Stimulated activated CD4-positive, alpha-beta T cell treated with anti-CD3 and anti-CD28 coated beads, Interleukin-1b, Interleukin-23, amount 100 ng/mL, for 24 hours (primary cell): ENCODE results near the gene SLC38A4.
"Not testable (repeated sequence)": the region's sequence is repeated elsewhere in the genome, so short reads cannot be mapped to it uniquely, and the experiment has no call there.

Experiments used
- DNase-seq, 4 experiments: peaks; one replicate each; pipeline ENCODE4 v3.0.0-alpha.2; 2020; ENCODE audit warnings: low read depth in 4 of 4, low spot score in 1 of 4

The SLC38A4 gene, protein sequence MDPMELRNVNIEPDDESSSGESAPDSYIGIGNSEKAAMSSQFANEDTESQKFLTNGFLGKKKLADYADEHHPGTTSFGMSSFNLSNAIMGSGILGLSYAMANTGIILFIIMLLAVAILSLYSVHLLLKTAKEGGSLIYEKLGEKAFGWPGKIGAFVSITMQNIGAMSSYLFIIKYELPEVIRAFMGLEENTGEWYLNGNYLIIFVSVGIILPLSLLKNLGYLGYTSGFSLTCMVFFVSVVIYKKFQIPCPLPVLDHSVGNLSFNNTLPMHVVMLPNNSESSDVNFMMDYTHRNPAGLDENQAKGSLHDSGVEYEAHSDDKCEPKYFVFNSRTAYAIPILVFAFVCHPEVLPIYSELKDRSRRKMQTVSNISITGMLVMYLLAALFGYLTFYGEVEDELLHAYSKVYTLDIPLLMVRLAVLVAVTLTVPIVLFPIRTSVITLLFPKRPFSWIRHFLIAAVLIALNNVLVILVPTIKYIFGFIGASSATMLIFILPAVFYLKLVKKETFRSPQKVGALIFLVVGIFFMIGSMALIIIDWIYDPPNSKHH

DNA sequence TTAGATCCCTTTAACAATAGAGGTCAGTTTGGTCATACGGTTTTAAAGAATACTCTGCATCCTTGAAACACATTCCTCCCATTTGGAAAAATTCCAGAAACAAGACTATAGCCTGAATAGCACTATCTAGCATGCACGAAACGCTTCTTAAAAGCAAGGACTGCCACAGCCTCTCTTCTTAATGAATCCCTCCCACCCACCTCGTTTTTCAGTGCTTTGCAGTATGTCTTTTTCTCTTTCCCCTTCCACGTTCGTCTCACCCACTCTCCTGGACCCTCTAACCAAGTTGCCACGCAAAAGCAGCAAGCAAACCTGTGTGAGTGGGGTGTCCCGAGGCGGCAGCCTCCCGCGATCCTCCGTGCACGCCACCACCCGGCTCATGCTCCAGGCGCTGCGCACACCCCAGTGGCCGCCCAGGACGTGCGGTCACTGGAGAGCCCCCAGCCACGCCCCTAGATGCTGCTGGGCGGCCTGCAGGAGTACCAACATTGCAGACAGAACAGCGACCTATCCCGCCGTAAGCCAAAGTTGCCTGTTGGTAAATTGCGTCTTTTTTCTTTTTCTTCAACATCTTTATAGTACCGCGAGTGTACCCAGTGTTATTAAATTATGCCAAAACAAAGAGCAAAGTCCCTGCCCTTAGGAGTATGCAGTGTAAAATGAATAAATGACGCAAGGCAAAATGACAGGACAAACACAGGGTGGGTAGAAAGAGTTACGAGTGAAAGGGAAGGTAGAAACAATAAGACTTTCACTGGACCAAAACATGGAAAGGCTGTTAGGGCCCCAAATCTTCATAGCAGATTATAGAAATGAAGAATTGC, at the start of gene SLC38A4:
Gene SLC38A4 (minus strand): TSS at position 407 of the 824 bp plus-strand sequence. CDS start 32,926 bp downstream, outside the sequence.
- no peak for DNase-seq

GRCh38 chr12:46875095-46875494, 49.3 kb upstream of the SLC38A4 start:
- no peak for DNase-seq

GRCh38 chr12:46874642-46875041, 48.8 kb upstream of the SLC38A4 start:
- DNase-seq = no peak

- no peak for DNase-seq
Observed at GRCh38 chr12:46872135-46872534, 46.3 kb upstream of the SLC38A4 start.

GRCh38 chr12:46865311-46865710, 39.5 kb upstream of the SLC38A4 start:
- DNase-seq = no peak

DNA sequence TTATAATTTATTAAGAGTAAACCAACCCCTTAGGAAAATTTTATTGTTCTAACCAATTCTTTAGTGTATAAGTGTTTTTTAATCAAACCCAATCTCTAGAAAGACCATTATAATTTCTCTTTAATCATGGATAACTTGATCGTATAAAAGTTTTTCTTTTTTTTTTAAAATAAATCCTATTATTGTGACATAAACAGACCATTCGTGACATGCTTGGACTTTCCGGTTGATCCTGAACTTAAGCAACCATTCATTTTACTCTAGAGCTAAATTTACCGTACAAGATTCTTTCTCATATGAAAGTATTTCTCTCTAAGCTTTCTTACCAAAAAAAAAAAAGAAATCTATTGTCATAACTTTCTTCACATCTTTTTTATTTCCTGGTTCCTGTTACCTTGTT, 32.6 kb upstream of the SLC38A4 start:
- no peak for DNase-seq

- DNase-seq = no peak
Observed at GRCh38 chr12:46857486-46857885, 31.7 kb upstream of the SLC38A4 start.

DNA sequence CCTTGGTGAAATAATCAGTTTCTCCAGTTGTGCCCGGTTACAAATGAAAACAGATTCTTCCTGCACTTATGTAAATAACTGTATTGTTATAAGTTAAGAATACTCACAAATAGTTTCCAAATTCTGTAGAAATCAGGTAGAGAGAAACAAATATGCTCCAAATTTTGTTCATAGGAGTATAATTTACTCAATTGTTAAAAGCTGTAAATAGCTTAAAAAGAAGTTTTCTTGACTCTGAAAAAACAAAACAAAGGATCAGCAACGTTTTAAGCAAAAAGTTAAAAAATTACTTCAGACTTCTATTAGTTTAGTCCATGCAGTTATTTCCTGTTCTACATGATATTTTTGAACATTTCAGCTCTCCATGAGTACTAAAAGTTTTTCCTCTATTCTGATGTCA, 30.0 kb upstream of the SLC38A4 start:
- no peak for DNase-seq

DNA sequence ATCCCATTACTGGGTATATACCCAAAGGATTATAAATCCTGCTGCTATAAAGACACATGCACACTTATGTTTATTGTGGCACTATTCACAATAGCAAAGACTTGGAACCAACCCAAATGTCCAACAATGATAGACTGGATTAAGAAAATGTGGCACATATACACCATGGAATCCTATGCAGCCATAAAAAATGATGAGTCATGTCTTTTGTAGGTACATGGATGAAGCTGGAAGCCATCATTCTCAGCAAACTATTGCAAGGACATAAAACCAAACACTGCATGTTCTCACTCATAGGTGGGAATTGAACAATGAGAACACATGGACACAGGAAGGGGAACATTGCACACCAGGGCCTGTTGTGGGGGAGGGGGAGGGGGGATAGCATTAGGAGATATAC, 28.4 kb upstream of the SLC38A4 start:
- DNase-seq = not testable (repeated sequence)

GRCh38 chr12:46848792-46849191, 23.0 kb upstream of the SLC38A4 start:
- not testable (repeated sequence) for DNase-seq

GRCh38 chr12:46847001-46847400, 21.2 kb upstream of the SLC38A4 start:
- no peak for DNase-seq

- no peak for DNase-seq
Observed at GRCh38 chr12:46843811-46844210, 18.0 kb upstream of the SLC38A4 start.

GRCh38 chr12:46841891-46842290, 16.1 kb upstream of the SLC38A4 start:
- DNase-seq = no peak

DNA sequence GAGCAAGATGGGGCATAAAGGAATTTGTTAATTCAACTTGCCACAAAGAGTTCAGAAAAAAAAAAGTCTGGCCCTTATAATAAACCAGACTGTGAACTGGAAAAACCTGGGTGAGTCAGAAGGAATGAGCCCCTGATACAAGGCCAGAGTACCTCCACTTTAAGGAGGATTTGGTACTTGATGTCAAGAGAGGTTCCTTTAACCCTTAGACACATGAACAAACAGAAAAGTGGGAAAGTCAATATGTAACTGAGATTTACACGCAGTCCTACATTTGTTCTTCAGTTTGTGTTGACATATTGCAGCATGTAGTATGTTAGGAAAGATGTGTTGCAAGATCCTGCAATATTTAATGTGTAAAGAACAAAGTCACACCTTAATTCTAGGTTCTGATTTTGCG, 14.2 kb upstream of the SLC38A4 start:
- no peak for DNase-seq

- no peak for DNase-seq
Observed at GRCh38 chr12:46839232-46839631, 13.4 kb upstream of the SLC38A4 start.

DNA sequence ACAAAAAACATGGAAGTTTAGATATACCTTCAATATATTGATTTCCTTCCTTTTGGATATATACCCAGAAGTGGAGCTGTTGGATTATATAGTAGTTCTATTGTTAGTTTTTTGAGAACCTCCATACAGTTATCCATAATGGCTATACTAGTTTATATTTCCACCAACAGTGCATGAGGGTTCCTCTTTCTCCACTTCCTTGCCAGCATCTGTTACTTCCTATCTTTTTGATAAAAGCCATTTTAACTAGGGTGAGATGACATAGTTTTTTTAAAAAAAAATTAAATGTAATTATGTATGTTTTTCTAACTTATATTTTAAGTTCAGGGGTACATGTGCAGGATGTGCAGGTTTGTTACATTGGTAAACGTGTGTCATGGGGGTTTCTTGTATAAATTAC, 10.0 kb upstream of the SLC38A4 start:
- DNase-seq = no peak

GRCh38 chr12:46832130-46832704, 6.4 kb upstream of the SLC38A4 start:
- DNase-seq = no peak

DNA sequence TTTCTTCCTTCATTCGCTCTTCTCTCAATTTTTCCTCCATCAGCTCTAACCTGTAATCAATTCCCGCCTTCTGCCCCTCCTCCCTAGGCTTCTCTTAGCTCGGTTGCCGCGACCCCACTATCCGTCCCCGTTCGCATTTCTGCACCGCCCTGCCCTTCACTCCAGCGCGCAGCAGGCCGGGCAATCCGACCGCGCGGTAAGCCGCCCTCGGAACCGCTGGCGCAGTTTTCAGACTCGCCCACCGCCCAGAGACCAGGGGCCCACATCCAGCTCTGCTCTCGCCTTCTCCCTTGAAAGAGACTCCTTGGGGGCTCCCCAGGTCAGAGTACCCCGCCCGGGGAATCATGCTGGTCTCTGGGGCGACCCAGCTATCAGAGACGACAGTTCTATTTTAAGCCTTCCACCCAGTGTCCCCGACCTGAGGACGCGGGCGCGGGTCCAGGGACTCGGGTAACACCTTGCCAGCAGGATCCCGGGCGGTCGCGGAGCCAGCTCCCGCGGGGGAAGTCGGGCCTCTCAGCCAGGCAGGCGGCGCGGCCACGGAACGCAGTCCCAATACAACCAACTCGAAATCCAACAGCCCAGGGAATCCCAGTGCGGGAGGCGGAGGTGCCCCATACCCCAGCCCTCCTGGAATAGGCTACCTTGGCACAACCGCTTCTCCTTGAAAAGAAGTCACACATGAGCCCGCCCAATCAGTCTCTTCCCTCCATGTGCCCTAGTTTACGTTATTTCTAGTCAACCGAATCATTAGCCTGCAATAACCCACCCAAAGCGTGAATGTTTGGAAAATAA, 5.7 kb upstream of the SLC38A4 start:
- no peak for DNase-seq

DNA sequence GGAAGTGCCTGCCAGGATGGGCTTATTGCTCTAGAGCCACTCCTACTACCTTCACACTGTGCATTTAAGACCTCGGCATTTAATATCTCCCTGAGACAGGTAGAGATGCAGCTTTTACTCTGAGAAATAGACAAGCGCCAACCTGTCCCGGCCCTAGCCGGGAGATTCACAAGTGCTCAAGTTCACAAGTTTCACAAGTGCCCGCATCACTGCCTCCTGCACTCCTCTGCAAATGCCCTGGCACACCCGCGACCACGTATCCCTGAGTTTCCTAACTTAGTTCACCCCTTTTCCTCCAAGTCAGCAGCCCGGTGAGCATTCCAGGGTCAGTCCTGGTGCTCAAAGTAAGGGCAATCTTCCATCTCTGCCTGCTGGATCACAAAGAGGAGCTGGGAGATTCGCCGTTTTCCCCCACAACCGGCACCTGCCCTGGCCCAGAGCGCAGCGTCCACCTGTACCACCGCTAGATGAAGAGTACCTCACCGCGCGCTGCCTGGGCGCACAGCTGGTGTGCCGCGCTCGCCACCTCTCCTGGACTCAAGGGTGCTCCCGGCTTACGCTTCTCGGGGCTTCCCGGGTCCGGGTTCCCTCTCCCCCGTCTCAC, 5.0 kb upstream of the SLC38A4 start:
- no peak for DNase-seq

DNA sequence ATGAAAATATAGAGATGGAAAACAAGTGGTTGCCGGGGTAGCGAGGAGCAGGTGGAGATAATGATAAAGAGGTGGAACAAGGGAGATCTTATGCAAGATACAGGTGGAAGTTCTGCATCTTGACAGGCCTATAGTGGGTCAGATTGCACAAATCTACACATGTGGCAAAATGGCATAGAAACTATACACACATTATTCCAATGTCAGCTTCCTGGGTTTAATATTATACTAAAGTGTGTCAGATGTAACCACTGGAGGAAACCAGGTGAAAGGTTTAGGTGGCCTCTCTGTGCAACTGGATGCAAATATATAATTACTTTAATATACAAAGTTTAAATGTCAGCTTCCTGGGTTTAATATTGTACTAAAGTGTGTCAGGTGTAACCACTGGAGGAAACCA, 1.1 kb downstream of the SLC38A4 start:
- DNase-seq = no peak
